ENCODE results near the gene GLIS1.
"Not testable (repeated sequence)": the region's sequence is repeated elsewhere in the genome, so short reads cannot be mapped to it uniquely, and the experiment has no call there.

GLIS1 gene

GRCh38 chr1:53562981-53563379 is 176.0 kb downstream of the GLIS1 start:
- DNase-seq (ENCODE audit: low read depth in 3 of 3, low spot score in 1 of 3) = no peak

- DNase-seq (ENCODE audit: low read depth in 3 of 3, low spot score in 1 of 3) = no peak
These were observed 176.5 kb downstream of the GLIS1 start for GRCh38 chr1:53562291-53562980.

DNA sequence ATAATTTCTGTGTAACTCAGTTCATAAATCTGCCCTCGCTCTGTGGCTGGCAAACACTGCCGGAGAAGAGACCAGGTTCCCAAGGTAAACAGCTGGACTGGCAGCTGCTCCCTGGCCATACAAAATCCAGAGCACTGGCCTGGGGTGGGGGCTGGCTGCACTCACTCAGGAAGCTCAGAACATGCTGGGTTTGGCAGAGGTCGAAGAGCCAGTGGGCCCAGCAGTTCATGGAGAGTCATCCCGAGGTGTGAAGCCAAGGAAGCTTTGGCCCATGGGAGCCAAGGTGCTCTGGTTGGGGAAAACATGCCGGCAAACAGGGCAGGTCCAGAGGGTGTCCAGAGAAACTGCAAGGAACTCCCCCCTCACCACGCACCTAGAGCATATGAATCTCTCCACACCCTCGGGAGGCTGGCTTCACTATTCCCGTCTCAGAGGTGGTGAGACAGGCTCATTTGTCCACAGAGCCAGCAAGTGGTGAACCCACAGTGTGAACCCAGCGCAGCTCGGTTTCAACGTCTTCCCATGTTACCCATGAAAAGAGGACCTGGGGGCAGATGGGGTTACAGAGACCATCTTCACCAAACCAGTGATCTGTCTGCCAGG is 177.4 kb downstream of the GLIS1 start:
- DNase-seq (ENCODE audit: low read depth in 3 of 3, low spot score in 1 of 3) = no peak

DNA sequence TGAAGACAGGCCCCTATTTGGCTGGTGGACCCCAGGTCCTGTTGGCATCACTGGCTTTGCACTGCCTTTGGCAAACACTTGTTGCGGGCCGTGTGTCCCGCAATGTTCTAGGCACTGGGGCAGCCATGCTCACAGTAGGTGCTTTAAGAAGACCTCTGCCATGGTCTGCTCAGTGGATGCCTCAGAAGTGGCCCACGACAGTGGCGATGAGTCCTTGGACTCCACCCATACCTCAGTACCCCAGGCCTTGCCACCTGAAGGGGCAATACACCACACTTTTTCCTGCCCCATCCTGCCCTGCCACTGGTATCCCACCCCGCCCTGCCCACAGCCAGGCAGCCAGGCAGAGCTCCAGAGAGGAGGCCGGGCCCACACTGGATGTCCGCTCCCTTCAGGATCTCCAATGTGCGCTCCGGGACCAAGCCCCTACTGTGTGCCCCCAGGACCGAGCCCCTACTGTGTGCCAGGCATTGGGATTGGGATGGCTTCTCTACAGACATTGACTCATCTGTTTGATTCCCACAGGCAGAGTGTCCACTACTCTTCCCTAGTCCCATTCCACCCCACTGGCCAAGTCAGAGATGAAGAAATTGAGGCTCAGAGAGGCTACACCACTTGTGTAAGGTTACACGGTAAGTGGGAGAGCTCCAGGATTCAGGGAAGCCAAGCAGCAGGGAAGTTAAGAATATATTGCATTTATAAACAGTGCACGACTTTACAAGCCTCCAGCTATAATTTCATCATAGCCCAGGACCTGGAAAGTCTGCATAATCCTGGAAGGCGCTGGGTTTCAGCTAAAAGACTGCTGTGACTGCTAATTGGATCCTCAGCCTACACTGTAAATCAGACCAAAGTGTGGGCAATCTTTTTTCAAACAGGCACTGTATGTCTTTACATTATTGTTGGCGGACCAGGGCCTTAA is 178.1 kb downstream of the GLIS1 start:
- no peak for DNase-seq (ENCODE audit: low read depth in 3 of 3, low spot score in 1 of 3)

- no peak for DNase-seq (ENCODE audit: low read depth in 3 of 3, low spot score in 1 of 3)
These were observed 178.9 kb downstream of the GLIS1 start for GRCh38 chr1:53559854-53560580.

DNA sequence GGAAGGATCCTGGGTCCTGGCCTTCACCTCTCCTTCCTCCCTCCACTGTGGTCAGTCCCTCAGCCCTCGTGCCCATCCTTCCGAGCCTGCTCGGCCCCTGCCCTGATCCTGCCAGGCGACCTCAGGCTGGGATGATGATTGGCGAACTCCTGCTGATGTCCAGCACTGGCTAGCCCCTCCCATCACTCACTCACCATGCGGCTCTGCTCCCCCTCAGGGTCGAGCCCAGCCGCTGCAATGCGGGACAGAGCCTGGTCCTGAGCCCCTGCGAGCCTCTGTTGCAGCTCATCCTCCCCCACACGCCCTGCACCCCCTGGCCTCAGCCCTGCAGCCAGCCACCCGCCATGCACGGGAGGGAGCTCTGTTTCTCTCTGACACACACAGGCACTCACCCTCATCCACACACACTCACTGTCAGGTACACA is 179.6 kb downstream of the GLIS1 start:
- DNase-seq (ENCODE audit: low read depth in 3 of 3, low spot score in 1 of 3) = no peak

GRCh38 chr1:53558739-53559315 is 180.1 kb downstream of the GLIS1 start:
- DNase-seq (ENCODE audit: low read depth in 3 of 3, low spot score in 1 of 3) = no peak

GRCh38 chr1:53557830-53558738 is 180.9 kb downstream of the GLIS1 start:
- DNase-seq (ENCODE audit: low read depth in 3 of 3, low spot score in 1 of 3) = no peak

DNA sequence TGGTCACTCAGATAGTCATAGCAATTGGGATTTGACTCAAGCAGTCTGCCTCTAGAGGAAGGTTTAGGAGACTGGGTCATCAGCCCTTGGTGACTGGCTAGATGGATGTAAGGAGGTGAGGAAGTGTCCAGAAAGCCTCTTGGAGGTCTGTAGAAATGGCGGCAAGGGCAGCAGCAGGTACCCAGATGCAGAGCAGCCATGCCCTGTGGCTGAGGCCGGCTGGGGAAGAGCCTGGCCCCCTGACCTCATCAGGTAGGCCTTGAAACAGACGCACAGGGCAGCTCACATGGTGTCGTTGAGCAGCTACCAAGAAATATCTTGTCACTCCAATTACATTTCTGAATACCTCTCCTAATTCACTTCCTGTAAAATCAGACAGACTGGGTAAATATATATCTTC is 181.6 kb downstream of the GLIS1 start:
- no peak for DNase-seq (ENCODE audit: low read depth in 3 of 3, low spot score in 1 of 3)

- DNase-seq (ENCODE audit: low read depth in 3 of 3, low spot score in 1 of 3) = no peak
These were observed 182.2 kb downstream of the GLIS1 start for GRCh38 chr1:53556657-53557227.

GRCh38 chr1:53555620-53556326 is 183.2 kb downstream of the GLIS1 start:
- not testable (repeated sequence) for DNase-seq (ENCODE audit: low read depth in 3 of 3, low spot score in 1 of 3)

DNA sequence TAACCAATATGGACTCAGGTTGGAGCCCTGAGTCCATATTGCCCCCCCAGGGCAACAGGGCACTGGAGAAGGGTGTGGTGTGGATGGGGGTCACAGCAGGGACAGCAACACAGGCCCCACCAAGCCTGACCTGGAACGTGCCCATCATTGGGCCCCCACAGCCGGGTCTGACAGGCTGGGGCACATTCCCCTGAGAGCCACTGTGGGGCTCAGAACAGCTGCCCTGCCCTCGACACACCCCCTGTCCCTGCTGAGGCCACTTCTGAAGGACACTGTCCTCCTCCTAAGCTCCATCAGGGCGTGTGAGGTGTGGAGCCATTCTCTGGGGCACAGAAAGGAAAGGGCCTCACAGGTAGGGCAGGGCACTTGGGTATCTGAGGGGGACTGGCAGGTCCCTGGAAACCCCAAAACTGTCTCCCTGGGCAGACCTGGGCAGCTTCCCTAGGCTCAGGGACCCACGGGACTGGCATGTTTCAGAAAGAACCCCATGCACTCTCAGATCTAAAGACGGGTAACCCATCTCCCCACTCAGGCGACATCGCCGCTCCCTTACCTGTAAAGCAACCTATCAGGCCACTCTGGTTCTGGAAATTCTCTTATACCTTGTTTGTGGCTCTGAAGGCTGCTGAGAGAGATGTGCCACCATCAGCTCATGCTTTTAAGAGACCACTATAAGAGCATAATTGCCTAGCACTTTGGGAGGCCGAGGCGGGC is 184.2 kb downstream of the GLIS1 start:
- no peak for DNase-seq (ENCODE audit: low read depth in 3 of 3, low spot score in 1 of 3)

- DNase-seq (ENCODE audit: low read depth in 3 of 3, low spot score in 1 of 3) = no peak
These were observed 185.0 kb downstream of the GLIS1 start for GRCh38 chr1:53553734-53554509.

DNA sequence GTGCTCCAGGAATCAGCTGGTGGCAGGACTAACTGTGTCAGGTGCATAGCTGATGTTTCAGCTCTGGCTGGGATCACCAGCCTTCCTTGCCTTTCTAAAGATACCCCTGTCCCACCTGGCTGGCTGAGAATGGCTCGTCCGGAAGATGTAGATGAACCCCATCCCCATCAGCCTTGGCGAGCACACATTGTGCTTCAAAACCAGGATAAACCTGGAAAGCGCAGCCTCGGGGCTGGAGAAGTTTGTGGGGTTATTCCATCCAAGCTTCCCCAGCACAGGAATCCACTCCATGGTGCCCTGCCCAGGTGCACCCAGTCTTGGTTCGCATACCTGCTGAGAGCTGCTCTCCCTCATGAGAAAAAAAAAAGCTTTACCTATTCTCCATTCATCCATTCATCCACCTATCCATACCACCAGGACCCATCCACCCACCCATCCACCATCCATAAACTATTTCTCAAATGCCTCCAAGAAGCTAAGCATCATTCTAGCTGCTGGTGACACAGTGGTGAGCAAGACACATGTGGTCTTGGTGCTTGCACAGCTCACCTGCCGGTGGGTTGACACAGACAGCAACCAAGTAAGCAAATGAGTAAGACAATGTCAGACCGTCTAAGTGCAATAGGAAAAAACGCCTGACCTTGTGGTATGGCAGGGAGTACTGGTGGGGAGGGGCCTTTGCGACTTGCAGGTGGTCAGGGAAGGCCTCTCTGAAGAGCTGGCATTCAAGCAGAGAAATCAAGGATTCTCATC is 185.8 kb downstream of the GLIS1 start:
- DNase-seq (ENCODE audit: low read depth in 3 of 3, low spot score in 1 of 3) = no peak

GRCh38 chr1:53552146-53552861 is 186.7 kb downstream of the GLIS1 start:
- DNase-seq (ENCODE audit: low read depth in 3 of 3, low spot score in 1 of 3) = no peak

GRCh38 chr1:53551428-53551995 is 187.5 kb downstream of the GLIS1 start:
- DNase-seq (ENCODE audit: low read depth in 3 of 3, low spot score in 1 of 3) = no peak
